HG03025 (cell line): Measurements from ENCODE around the gene SEC11A.
"Not testable (repeated sequence)": the region's sequence is repeated elsewhere in the genome, so short reads cannot be mapped to it uniquely, and the experiment has no call there.

ENCODE experiments used
- ATAC-seq: cut with Tn5 transposase; IDR thresholded peaks from one replicate; pipeline ENCODE4 v1.9.1; 2021; ENCODE audit warnings: mild to moderate bottlenecking, moderate library complexity; ENCODE audit not compliant: unreplicated experiment, low FRiP score

SEC11A gene

GRCh38 chr15:84716036-84716732, at the start of gene SEC11A:
Gene SEC11A (minus strand): TSS chr15:84716139. CDS start chr15:84716075, 64 bp downstream.
- ATAC-seq: peak; percentile 83

- no peak for ATAC-seq
These were observed 49.7 kb upstream of the SEC11A start for GRCh38 chr15:84765675-84766074.

- ATAC-seq: no peak
These were observed 49.0 kb upstream of the SEC11A start for GRCh38 chr15:84764989-84765388.

GRCh38 chr15:84764585-84764984, 48.6 kb upstream of the SEC11A start:
- no peak for ATAC-seq

- no peak for ATAC-seq
These were observed 47.1 kb upstream of the SEC11A start for GRCh38 chr15:84762840-84763572.

GRCh38 chr15:84761607-84762131, 45.7 kb upstream of the SEC11A start:
- ATAC-seq: no peak

GRCh38 chr15:84760219-84760618, 44.3 kb upstream of the SEC11A start:
- ATAC-seq: no peak

GRCh38 chr15:84759018-84759417, 43.1 kb upstream of the SEC11A start:
- no peak for ATAC-seq

- no peak for ATAC-seq
These were observed 40.0 kb upstream of the SEC11A start for GRCh38 chr15:84755736-84756527.

- not testable (repeated sequence) for ATAC-seq
These were observed 39.0 kb upstream of the SEC11A start for GRCh38 chr15:84754889-84755288.

GRCh38 chr15:84752700-84753099, 36.8 kb upstream of the SEC11A start:
- no peak for ATAC-seq

GRCh38 chr15:84752195-84752594, 36.3 kb upstream of the SEC11A start:
- ATAC-seq: no peak

GRCh38 chr15:84751721-84752120, 35.8 kb upstream of the SEC11A start:
- not testable (repeated sequence) for ATAC-seq

- no peak for ATAC-seq
These were observed 34.7 kb upstream of the SEC11A start for GRCh38 chr15:84750583-84751092.

GRCh38 chr15:84749111-84749991, 33.4 kb upstream of the SEC11A start:
- ATAC-seq: peak; percentile 6

GRCh38 chr15:84748274-84749110, 32.6 kb upstream of the SEC11A start, which contains the start of gene ZNF592:
Gene ZNF592 (plus strand): TSS chr15:84748592. CDS start chr15:84782676, 34,084 bp downstream.
- ATAC-seq: peak; percentile 46

GRCh38 chr15:84747416-84748273, 31.7 kb upstream of the SEC11A start:
- ATAC-seq: peak; percentile 41

GRCh38 chr15:84741121-84741520, 25.2 kb upstream of the SEC11A start:
- ATAC-seq: no peak
